Loucy (cell line): ENCODE data around the gene CAAP1.

Experiments used
- H2AFZ ChIP-seq: fragments of 200-600 bp; sonication (generic); 2 replicates; pipeline ENCODE4 v1.6.0; 2016; ENCODE audit warnings: antibody characterized with exemption, mild to moderate bottlenecking, low read length, moderate library complexity
- H3F3A ChIP-seq: fragments of 200-600 bp; 2 replicates; pipeline ENCODE4 v1.6.0; 2016; ENCODE audit warnings: antibody characterized with exemption, low read depth, mild to moderate bottlenecking
- H3K27me3 ChIP-seq: fragments of 200-600 bp; sonication (generic); 2 replicates; pipeline ENCODE4 v1.6.1; 2014; ENCODE audit warnings: low read length, mild to moderate bottlenecking; ENCODE audit not compliant: insufficient read depth, poor library complexity, severe bottlenecking
- H3K36me3 ChIP-seq: fragments of 200-600 bp; sonication (generic); 2 replicates; pipeline ENCODE4 v1.6.1; 2016; ENCODE audit warnings: low read length; ENCODE audit not compliant: insufficient read depth
- H3K4me1 ChIP-seq: fragments of 200-600 bp; sonication (generic); 2 replicates; pipeline ENCODE4 v1.5.1; 2014; ENCODE audit warnings: low read length, mild to moderate bottlenecking; ENCODE audit not compliant: insufficient read depth, poor library complexity, severe bottlenecking
- H3K4me2 ChIP-seq: fragments of 200-600 bp; sonication (generic); 2 replicates; pipeline ENCODE4 v1.6.0; 2014; ENCODE audit warnings: antibody characterized with exemption, low read length, low read depth, mild to moderate bottlenecking; ENCODE audit not compliant: poor library complexity, severe bottlenecking
- H3K4me3 ChIP-seq: fragments of 200-600 bp; sonication (generic); 2 replicates; pipeline ENCODE4 v1.5.1; 2014; ENCODE audit warnings: low read length, mild to moderate bottlenecking, mixed read lengths; ENCODE audit not compliant: poor library complexity, severe bottlenecking
- H3K79me2 ChIP-seq: fragments of 200-600 bp; sonication (generic); 2 replicates; pipeline ENCODE4 v1.6.1; 2014; ENCODE audit warnings: low read length; ENCODE audit not compliant: insufficient read depth
- H3K9ac ChIP-seq: fragments of 200-600 bp; sonication (generic); 2 replicates; pipeline ENCODE4 v1.6.0; 2014; ENCODE audit warnings: mild to moderate bottlenecking, low read depth, low read length, moderate library complexity; ENCODE audit not compliant: poor library complexity, severe bottlenecking
- H3K9me2 ChIP-seq: fragments of 200-600 bp; sonication (generic); replicated peaks from 2 replicates; pipeline ENCODE4 v1.6.1; 2016; ENCODE audit warnings: low read depth, low read length, mixed read lengths
- H3K9me3 ChIP-seq: fragments of 200-600 bp; sonication (generic); 2 replicates; pipeline ENCODE4 v1.6.1; 2014; ENCODE audit warnings: mild to moderate bottlenecking, antibody characterized with exemption, low read length, low read depth; ENCODE audit not compliant: insufficient read depth
- H4K20me1 ChIP-seq: fragments of 200-600 bp; sonication (generic); 2 replicates; pipeline ENCODE4 v1.6.0; 2014; ENCODE audit warnings: antibody characterized with exemption, low read length, mild to moderate bottlenecking; ENCODE audit not compliant: insufficient read depth, poor library complexity, severe bottlenecking
- CTCF ChIP-seq: fragments of 200-600 bp; sonication (generic); conservative IDR thresholded peaks from 2 replicates; pipeline ENCODE4 v1.5.1; 2014; ENCODE audit warnings: mild to moderate bottlenecking, antibody characterized with exemption, low read length
- EZH2phosphoT487 ChIP-seq: fragments of 200-600 bp; IDR thresholded peaks from 2 replicates; pipeline ENCODE4 v1.6.1; 2018; ENCODE audit warnings: antibody characterized with exemption, mild to moderate bottlenecking, moderate library complexity, borderline replicate concordance

CAAP1 gene

GRCh38 chr9:26892251-26893029, at the start of gene CAAP1:
TSS of gene CAAP1 (minus strand) at chr9:26892802. CDS start at chr9:26892715, 87 bp downstream.
- no peaks in the 10 kb centered on the region for H3K36me3 ChIP-seq
- peak within 1 kb of the TSS; percentile 93 for H3K4me3 ChIP-seq
- H3K4me2 ChIP-seq, result peak within 1 kb of the TSS; percentile 84
- H2AFZ ChIP-seq, result peak within 1 kb of the TSS; percentile 94
- peak within 1 kb of the TSS; percentile 83 for H3K9ac ChIP-seq
- no peaks in the 10 kb centered on the region for H3K27me3 ChIP-seq
- H3F3A ChIP-seq, result peaks cover 2% of the 10 kb centered on the region; the same call in 1 of the 2 replicates
- H3K79me2 ChIP-seq, result peaks cover 46% of the 10 kb centered on the region
- no peak for TF ChIP-seq EZH2phosphoT487
- TF ChIP-seq CTCF, result peak; percentile 46
- peaks cover 28% of the 10 kb centered on the region for H3K4me1 ChIP-seq
- H3K9me3 ChIP-seq, result no peaks in the 10 kb centered on the region; the same call in 1 of the 2 replicates
- H4K20me1 ChIP-seq, result peaks cover 34% of the 10 kb centered on the region
- H3K9me2 ChIP-seq, result no peaks in the 10 kb centered on the region

- H2AFZ ChIP-seq, result no peak overlapping the region
- H3K4me1 ChIP-seq, result peaks cover 56% of the 10 kb centered on the region
- peaks cover 78% of the 10 kb centered on the region for H4K20me1 ChIP-seq
- TF ChIP-seq EZH2phosphoT487, result no peak
- no peak for TF ChIP-seq CTCF
- H3K36me3 ChIP-seq, result no peaks in the 10 kb centered on the region
- H3K79me2 ChIP-seq, result peaks cover 99% of the 10 kb centered on the region
- no peak overlapping the region for H3K9ac ChIP-seq
- no peaks in the 10 kb centered on the region for H3F3A ChIP-seq
- peaks cover 9% of the 10 kb centered on the region; the same call in 1 of the 2 replicates for H3K9me3 ChIP-seq
- H3K4me2 ChIP-seq, result peak overlapping the region; percentile 99
- no peaks in the 10 kb centered on the region for H3K9me2 ChIP-seq
- peak overlapping the region; percentile 97 for H3K4me3 ChIP-seq
- H3K27me3 ChIP-seq, result no peaks in the 10 kb centered on the region
Observed at GRCh38 chr9:26940779-26941178, 48.2 kb upstream of the CAAP1 start.

- TF ChIP-seq EZH2phosphoT487, result no peak
- no peak for TF ChIP-seq CTCF
- peak overlapping the region; percentile 97 for H3K4me3 ChIP-seq
- no peak overlapping the region for H3K9ac ChIP-seq
- no peak overlapping the region for H2AFZ ChIP-seq
- H4K20me1 ChIP-seq, result peaks cover 79% of the 10 kb centered on the region
- no peaks in the 10 kb centered on the region for H3K36me3 ChIP-seq
- no peaks in the 10 kb centered on the region for H3K9me2 ChIP-seq
- peaks cover 97% of the 10 kb centered on the region for H3K79me2 ChIP-seq
- H3K4me1 ChIP-seq, result peaks cover 50% of the 10 kb centered on the region
- no peaks in the 10 kb centered on the region for H3K27me3 ChIP-seq
- H3F3A ChIP-seq, result no peaks in the 10 kb centered on the region
- peak overlapping the region; percentile 99 for H3K4me2 ChIP-seq
- peaks cover 9% of the 10 kb centered on the region; the same call in 1 of the 2 replicates for H3K9me3 ChIP-seq
Observed at GRCh38 chr9:26939955-26940711, 47.5 kb upstream of the CAAP1 start.
